GM20431 (cell line): Measurements from ENCODE around the gene IL12RB1.

Source experiments
- in situ Hi-C: fragments of 300-500 bp; cut with MseI, MboI; formaldehyde crosslinking; loops from one replicate; pipeline ENCODE4 v1.15.0; 2020; ENCODE audit warnings: low sequenced_read_pairs; ENCODE audit not compliant: unreplicated experiment

IL12RB1 gene

DNA sequence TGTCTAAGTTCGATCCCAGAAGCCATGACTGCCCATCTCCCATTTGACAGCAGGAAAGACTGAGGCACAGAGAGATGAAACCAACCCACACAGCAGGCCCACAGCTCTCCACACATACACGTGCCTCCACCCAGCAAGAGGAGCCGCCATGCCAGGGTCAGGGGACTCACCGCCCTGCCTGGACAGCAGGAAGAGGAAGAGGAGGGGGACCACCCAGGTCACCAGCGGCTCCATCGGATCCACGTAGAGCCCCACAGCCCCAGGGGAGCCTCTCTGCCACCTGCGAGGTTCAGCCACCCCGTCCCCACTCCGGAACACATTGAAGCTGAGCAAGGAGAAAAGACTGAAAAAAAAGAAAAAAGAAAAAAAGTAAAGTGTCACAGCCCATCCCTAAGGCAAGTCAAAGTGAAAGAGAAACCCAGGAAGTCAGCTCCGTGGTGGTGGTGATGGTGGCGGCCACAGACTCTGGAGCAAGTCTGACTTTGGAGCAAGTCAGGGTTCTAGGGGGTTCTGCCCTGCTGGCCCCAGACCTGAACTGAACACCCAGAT is at the start of gene IL12RB1:
IL12RB1 (minus strand) TSS at position 345 of the 549 bp plus-strand sequence; CDS start at position 234, 111 bp downstream.
- in situ Hi-C loops, result no loop called here

DNA sequence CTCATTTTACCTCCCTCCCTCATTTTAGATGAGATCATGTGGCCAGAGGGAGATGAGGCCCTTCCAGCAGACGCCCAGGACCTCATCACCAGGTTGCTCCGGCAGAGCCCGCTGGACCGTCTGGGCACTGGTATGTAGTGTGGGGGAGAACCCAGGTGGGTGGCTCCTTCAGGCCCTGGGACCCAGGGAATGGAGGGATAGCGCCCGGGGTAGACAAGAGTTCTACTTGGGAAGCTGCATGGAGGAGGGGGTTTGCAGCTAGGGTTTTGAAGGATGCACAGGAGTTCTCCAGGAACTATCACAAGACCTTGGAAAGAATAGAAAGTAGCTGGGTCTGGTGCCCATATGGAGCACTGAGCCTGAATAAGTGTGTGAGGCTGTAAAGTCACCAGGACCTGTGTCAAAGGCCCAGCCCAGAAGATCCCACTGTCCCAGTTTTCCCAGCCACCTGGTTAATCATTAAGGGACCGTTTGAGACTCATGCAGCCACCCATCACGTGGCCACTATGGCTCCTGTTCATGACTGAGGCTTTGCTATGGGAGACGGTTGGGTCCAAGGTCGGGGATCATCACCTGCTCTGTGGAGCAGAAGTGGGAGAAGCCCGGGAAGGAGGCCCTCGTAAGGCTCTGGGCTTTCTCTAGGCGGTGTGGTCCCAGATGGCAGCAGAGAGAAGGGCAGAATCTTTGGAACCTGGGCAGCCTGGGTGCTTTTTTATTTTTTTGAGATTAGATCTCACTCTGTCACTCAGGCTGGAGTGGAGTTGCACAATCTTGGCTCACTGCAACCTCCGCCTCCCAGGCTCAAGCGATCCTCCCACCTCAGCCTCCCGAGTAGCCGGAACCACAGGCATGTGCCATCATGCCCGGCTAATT is 49.2 kb upstream of the IL12RB1 start:
- in situ Hi-C loops, result no loop called here

DNA sequence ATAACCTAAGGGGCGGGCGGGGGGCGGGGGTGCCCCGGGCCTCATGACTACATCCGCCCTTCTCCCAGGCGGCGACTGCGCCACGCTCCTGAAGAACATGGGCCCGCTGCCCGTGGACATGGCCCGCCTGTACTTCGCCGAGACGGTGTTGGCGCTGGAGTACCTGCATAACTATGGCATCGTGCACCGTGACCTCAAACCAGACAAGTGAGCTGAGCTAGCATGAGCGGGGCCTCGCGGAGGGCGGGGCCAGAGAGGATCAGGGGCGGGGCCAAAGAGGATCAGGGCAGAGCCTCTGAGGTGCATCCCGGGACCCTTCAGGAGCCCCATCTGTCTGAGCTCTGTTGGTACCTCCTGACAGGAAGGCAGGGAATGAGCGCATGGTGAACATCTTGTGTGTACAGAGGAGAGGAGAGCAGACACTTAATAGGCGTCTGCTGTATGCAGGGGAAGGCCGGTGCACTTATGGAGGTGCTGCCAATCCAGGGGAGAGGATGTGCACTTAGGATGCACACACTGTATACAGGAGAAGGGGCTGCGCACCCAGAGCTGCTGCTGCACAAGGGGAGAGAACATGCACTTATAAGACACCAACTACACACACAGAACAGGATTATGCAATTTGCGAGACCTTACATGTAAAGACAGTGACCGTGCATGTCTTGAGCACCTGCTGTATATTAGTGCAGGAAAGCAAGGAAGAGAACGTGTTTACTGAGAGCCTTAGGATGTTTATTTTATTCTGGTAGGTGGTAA is 45.3 kb upstream of the IL12RB1 start:
- in situ Hi-C loops, result no loop called here

DNA sequence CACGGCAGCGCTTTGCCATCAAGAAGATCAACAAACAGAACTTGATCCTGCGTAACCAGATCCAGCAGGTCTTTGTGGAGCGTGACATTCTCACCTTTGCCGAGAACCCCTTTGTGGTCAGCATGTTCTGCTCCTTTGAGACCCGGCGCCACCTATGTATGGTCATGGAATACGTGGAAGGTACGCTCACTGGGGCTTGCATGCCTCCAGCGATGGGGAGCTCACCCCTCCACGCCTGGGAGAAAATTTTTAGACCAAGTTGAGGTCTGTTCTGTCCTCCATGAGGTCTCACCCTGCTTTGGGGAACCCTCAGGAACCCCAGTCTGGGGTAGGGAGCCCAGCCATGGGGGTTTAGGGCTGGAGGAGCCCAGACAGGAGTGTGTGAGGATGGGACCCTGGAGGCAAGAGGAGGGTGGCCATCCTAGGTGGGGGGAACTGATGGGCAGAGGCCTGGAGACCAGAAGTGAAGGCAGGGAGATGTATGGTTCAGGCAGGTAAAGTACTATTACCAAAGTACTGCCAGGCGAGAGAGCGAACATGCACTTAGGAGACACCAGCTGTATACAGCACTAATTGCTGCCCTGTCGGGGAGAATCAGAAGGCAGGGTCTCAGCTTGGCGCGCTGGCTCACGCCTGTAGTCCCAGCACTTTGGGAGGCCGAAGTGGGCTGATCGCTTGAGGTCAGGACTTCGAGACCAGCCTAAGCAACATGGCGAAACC is 43.9 kb upstream of the IL12RB1 start:
- in situ Hi-C loops, result no loop called here

DNA sequence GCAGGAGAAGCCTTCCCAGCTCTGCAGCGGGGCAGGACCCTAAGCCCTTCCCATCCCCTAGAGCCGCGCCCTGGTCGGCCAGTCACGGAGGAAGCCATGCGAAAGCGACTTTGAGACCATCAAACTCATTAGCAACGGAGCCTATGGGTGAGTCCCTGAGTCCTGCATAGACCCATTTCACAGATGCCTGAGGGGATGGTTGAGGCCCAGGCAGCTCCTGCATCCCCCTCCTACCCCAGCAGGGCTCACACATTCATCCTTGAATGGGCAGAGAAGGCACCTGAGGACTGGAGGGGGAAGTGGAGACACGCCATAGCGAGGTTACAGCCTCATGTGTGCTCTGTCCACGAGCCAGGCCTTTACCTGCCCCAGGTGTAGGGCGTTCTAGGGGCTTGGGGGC is 42.1 kb upstream of the IL12RB1 start:
- in situ Hi-C loops, result no loop called here

DNA sequence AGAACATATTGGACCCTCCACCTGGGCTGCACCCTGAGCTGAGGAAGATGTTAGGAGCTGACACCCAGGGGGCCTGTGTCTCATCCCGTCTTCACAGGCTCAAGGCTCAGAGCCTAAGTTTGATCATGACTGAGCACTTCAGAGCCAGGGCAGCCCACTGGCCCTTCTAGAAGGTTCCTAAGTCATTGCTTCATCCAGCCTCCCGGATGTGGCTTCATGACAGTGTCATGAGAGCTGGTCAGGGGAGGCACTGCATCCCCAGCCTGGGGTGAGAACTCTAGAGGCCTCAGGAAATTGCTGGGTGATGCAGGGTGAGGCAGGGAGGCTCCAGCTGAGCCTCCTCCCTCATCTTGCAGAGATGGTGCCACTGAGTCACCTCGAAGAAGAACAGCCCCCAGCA is 41.3 kb upstream of the IL12RB1 start:
- in situ Hi-C loops, result no loop called here

DNA sequence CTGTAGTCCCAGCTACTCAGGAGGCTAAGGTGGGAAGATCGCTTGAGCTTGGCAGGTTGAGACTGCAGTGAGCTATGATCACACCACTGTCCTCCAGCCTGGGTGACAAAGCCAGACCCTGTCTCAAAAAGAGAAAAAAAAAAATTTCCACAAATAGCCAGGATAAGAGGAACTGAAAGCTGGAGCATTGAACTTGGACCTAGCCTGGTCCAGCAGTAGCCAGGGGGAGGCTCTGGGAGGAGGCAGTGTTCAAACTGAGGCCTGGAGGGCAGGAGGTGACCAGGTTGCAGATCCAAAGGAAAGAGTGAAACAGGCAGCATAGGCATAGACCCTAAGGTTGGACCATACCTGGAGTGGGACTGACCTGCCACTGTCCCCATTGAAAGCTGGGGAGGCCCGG is 39.4 kb upstream of the IL12RB1 start:
- in situ Hi-C loops, result no loop called here

DNA sequence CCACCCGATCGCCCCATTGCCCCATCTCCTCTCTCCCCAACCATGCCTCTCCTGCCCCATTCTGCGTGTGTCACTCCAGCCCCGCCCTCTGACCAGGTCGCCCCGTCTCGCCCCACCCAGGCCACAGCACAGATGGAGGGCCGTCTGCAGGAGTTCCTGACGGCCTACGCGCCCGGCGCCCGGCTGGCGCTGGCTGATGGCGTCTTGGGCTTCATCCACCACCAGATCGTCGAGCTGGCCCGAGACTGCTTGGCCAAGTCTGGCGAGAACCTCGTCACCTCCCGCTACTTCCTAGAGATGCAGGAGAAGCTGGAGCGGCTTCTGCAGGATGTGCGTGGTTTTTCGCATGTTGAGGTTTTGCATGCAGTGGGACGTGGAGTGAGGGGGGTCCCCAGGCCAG is 37.1 kb upstream of the IL12RB1 start:
- in situ Hi-C loops, result no loop called here

DNA sequence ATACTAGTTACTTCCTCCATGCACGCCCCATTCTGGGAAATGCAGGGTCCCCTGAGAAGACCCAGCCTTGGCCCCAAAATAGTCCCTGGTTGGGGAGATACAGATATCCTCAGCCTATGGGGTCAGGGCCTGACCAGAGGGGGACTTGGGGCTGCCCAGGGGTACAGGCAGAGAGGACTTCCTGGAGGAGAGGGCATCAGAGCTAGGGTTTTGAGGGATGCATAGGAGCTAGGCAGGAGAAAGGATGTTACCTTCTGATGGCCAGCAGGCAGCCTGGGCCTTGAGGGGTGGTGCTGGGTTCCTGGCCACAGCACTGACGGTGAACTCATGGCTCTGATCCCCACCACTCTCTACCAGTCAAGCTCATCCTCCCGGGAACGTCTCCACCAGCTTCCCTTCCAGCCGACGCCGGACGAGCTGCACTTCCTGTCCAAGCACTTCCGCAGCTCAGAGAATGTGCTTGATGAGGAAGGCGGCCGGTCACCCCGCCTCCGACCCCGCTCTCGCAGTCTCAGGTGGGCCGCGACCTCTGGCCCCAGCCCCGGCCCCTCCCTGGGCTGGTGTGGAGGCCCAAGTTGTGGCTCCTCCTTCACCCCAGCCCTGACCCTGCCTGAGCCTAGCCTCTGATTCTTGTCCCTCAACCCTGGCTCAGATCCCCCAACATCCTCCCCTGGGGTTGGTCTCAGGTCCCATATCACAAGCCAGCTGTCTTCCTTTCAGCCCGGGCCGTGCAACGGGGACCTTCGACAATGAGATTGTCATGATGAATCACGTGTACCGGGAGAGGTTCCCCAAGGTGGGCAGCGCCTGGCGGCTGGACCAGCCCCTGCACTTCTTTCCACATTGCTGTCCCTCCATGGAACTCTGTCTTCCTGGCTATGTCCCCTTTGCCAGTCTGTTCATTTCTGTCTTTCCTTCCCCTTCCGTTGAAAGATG is 36.4 kb upstream of the IL12RB1 start:
- in situ Hi-C loops, result no loop called here

DNA sequence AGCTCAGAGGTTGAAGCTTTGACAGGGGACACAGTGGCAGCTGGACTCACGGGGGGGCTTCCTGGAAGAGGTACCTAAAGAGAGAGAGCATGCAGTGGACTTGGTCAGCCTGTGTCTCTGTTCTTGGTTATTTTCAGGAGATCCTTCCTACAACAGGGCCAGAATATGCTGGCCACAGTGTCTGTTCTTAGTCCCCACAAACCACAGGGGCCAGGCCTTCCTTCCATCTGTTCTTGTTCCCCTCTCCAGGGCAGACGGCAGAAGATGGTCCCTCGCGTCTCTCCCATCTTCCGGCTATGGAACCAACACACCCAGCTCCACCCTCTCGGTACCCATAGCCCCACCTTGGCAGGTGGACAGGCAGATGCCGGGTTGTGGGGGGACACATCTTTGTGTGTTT is 35.7 kb upstream of the IL12RB1 start:
- in situ Hi-C loops, result no loop called here

DNA sequence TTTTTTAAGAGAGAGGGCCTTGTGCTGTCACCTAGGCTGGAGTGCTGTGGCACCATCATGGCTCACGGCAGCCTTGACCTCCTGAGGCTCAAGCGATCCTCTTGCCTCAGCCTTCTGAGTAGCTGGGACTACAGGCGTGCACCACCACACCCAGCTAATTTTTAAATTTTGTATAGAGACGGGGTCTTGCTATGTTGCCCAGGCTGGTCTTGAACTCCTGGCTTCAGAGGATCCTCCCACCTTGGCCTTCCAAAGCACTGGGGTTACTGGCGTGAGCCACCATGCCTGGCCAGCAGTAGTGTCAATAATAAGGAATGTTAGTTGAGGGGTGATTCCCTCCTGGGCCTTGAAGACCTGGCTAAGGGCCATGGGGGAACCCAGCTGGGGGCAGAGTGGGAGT is 34.4 kb upstream of the IL12RB1 start:
- in situ Hi-C loops, result no loop called here

DNA sequence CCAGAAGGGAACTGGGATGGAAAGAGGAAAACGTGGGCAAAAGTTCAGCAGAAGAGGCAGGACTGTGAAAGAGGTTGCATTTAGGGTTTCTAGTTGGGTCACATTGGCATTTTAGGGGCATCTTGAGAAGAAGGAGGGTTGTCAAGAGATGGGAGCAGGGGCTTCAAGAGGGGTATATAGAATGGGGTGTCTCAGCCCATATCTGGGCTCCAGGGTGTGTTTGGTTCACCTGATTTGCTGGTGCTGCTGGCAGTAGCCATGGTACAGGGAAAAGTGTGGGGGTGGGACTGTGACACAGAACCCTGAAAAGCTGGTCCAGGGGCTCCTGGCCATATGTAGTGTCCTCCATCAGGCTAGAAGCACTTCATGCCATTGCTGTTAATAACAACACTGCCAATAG is 33.4 kb upstream of the IL12RB1 start:
- in situ Hi-C loops, result no loop called here

DNA sequence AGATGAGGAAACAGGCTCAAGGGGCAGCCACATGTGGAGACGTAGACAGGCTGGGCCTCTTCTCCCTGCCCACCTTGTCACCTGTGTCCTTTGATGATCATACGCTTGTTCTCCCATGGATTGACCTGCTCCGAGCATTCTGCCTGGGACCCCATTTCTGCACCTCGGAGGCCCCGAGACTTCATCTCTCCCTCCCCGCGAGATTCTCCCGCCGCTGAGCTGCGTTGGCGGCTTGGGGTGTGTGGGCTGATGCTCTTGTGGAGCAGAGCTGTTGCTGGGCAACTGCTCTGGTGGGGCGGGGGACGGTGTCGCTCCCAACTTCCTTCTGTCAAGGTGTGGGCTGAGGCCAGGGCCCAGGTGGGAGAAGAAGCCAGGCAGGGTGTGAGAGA is 33.0 kb upstream of the IL12RB1 start:
- in situ Hi-C loops, result no loop called here

DNA sequence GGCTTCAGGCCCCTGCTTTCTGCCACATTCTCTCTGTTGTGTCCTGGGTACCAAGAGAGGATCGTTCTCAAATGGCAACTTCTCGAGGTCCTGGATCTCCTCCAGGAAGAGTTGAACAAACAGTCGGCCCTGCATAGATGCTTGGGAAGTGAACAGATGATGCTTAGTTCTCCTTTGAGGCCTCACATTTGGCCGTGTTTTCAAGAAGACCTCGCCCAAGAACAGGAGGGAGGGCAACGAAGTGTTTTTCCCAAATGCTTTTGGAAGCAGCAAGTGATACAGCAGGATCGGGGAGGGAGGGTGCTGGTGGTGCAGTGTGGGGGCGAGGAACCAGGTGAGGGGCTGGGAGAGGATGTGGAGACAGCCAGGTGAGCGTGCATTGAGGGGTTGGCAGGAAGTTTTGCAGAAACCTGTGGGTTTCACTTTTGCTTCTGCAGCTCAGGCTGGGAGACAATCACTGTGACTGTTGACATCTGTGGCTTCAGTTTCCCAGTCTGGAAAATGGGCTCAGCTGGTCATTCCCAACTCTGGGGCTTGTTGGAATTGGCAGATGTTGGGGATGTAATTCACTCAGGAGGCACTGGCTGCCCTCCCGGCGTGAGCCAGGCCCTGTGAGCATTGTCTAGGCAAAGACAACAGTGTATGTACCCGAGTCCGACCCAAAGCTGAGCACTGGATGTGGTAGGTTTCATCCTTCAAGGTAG is 32.4 kb upstream of the IL12RB1 start:
- in situ Hi-C loops, result no loop called here

DNA sequence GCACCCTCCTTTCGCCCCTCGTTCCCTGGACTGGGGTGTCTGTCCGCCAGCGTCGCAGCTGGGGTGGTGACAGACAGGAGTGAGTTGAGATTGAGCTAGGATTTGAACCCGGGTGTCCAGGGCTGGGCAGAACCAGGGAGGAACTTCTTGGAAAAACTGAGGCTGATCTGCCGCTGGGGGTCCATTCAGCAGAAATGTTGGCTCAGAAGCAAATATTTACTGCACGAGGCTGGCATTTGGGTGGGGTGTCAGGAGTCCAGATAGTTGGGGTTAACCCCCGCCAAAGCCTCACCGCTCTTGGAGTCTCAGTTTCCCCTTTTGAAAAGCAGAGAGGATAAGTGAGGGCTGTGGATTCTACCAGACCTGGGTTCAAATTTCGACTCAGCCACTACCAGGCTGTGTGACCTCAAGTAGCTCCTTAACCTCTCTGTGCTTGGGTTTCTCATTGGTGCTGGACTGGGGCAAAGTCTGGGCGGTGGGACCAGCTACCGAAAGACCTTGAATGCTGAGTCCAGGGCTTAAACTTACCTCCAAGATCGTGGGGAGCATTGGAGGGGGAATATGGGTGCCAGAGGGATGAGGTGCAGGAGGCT is 31.8 kb upstream of the IL12RB1 start:
- in situ Hi-C loops, result no loop called here

DNA sequence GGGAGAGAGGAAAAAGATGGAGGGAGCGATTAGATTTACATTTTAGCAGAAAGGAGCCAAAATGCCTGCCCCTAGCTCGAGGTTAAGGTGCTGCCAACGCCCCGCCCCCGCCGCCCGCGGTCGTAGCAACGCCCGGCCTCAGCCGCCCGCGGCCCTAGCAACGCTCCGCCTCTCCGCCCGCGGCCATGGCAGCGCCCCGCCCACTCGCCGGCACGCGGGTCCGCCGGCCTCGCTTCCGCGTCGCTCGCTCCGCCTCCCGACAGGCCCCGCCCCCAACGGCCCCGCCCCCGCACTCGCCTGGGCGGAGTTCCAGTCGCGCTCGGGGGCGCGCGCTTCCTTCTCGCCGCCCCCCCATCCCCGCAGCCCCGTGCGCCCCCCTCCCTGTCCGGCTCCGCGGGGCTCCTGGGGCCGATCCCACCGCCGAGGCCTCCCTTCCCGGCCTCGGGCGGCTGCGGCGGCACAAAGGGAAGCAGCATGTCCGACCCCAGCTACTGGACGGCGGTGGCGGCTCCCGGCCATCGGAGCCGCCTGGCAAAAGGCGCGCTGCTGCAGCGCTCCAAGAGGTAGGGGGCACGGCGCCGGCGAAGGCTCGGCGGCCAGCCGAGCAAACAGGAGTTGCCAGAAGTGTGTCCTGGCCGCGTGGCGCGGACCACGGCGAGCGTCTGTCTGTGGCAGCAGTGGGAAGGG is 31.1 kb upstream of the IL12RB1 start:
- in situ Hi-C loops, result no loop called here

DNA sequence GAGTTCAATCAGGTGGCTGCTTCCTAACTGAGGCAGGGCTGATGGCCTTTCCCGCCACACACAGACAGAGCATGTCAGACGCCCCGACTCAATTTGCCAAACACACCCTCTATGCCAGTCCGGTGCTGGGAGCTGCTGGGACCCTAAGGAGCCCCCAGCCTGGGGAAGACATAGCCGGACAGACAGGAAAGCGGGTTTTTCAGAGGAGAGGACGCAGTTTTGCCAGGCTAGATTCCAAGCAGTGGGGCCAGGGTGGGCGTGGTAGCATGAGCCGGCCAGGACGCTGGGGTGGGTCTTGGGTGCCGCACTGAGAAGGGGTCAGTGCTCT is 30.6 kb upstream of the IL12RB1 start:
- in situ Hi-C loops, result no loop called here

DNA sequence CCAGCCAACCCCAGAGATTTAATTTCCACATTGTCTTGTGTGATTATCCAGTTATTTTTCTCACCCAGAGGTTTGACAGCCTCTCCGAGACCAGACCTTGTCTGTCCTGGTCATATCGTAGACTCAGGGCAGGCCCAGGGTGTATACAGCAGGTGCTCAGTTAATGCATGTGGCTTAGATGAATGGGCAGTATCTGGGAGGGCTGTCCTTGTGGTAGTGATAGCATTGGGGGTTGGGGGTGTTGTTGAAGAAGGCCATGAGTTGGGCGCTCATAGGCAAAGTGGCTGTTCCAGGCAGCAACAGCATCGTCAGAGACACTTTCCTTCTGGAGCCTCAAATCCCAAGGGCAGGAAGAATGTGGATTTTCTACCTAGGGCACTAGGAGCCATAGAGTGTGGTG is 27.7 kb upstream of the IL12RB1 start:
- in situ Hi-C loops, result no loop called here
